Measurements from ENCODE around the gene SLC2A8.

SLC2A8 gene

DNA sequence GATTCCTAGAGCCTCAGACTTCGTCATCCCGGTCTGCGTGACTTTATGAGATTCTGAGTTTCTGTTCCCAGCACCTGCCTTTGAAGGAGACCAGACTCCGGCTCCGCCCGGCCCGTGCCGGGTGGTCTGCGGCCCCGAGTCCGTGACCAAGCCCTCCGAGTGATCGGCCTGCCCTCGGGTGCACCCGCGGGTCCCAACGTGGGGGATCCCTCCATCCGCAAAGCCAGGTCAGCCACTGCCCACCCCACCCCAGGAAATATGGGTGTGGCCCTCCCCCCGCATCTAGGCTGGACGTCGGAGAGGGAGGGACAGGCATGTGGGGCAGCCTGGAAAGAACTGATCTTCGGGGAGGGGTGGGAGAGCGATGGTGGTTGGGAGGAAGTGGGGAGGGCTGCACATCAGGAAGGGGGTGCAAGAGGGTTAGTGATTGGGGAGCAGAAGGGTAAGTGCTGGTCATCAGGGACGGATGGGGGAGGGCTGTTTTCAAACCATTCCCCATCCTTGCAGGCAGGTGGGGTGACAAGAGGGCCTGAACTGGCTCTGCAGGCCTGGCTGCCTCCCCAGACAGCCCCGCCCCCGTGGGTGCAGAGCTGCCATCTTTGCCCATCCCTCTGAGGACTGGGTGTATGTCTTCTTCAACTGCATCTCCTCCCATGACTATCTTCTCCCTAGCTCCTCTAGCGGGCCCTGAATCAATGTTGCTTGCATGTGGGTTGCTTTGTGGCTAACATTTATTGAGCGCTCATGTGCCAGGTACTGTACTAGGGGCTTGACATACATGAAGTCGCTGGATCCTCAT, 55.1 kb downstream of the SLC2A8 start:
- peak; percentile 67 for DNase-seq (ENCODE audit: low spot score)
- TF ChIP-seq, protein P1, sequence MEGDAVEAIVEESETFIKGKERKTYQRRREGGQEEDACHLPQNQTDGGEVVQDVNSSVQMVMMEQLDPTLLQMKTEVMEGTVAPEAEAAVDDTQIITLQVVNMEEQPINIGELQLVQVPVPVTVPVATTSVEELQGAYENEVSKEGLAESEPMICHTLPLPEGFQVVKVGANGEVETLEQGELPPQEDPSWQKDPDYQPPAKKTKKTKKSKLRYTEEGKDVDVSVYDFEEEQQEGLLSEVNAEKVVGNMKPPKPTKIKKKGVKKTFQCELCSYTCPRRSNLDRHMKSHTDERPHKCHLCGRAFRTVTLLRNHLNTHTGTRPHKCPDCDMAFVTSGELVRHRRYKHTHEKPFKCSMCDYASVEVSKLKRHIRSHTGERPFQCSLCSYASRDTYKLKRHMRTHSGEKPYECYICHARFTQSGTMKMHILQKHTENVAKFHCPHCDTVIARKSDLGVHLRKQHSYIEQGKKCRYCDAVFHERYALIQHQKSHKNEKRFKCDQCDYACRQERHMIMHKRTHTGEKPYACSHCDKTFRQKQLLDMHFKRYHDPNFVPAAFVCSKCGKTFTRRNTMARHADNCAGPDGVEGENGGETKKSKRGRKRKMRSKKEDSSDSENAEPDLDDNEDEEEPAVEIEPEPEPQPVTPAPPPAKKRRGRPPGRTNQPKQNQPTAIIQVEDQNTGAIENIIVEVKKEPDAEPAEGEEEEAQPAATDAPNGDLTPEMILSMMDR (IDR thresholded peaks at IDR 0.05; ENCODE audit: extremely low read depth, insufficient read depth, missing control alignments), result no peak
- in situ Hi-C loops (cut with MboI; ENCODE audit: low pct_unique_long_range_greater_than_20kb, low sequenced_read_pairs, unreplicated experiment), result no loop called here

DNA sequence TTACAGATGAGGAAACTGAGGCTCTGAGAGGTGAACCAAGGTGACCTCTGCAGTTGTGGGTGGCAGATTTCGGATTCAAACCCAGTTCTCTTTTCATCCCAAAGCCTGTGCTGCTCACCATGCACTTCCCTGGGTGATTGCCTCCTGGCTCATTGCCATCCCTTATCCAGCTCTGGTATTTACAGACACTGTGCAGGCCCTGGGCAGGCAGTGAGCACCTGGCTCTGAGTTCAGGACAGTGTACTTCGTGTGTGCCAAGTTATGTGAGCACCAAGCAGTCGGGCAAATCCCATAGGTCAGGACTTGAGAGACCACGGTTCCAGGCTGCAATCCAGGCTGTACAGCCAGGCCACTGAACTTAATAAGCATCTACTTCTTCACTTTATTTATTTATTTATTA, 55.7 kb downstream of the SLC2A8 start:
- TF ChIP-seq, protein P1 (IDR thresholded peaks at IDR 0.05; ENCODE audit: extremely low read depth, insufficient read depth, missing control alignments), result no peak
- no peak for DNase-seq (ENCODE audit: low spot score)
- in situ Hi-C loops (cut with MboI; ENCODE audit: low pct_unique_long_range_greater_than_20kb, low sequenced_read_pairs, unreplicated experiment), result no loop called here

DNA sequence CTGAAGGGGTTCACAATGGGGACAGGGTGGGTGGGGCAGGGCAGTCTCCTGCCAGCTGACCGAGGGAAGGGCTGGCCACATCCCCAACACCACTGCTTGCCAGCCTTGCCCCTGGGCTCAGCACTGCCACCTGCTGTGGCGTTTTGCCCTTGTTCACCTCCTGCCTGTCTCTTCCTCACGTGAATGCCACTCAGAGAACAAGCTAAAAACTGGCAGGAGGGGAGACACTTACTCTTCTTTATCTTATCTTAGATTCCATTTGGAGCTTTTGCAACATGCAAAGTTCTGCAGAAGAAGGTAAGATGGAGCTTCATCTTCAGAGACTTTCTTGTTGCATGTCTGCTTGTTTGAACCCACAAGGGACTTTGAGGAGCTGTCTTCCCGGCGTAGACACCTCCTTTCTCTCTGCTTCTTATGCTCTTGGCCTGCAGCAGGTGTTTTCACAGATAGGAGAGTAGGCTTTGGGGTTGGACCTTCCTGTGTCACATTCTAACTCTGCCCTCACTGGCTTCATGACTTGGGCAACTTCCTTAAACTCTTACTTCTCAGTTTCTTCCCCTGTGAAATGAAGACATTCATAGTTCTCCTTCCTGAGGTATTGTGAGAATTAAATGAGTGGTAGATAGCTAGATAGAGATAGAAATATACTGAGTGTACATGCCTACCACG, 58.5 kb downstream of the SLC2A8 start:
- in situ Hi-C loops (cut with MboI; ENCODE audit: low pct_unique_long_range_greater_than_20kb, low sequenced_read_pairs, unreplicated experiment), result no loop called here
- DNase-seq (ENCODE audit: low spot score), result no peak
- TF ChIP-seq, protein P1 (IDR thresholded peaks at IDR 0.05; ENCODE audit: extremely low read depth, insufficient read depth, missing control alignments), result peak; percentile 43

DNA sequence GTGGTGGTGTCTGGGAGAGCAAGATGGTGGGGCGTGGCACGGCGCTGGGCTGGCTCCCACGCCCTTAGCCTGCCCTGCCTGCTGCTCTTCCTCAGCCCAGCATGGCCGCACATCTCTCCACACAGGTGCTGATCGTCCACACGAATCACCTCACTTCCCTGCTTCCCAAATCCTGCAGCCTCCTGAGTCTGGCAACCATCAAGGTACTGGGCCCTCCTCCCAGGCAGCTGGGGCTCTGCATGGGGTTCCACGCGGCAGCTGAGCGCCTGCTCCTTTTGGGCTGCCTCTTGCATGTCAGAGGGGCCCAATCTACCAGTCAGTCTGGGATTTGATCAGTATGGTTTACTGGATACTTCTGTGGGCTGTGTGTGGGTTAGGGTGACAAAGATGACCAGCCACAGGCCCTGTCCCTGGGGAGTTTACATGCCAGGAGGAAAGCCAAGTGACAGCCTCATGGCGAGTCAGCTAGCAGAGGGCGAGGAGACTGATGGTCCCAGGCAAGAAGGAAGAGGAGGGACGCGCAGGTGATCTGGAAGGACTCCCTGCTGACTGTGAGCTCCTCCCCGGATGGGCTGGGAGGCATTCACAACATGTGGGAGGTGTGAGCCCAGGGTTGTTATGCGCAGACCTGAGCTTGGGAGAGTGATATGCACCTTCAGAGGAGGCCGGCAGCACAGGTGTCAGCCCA, 60.4 kb downstream of the SLC2A8 start:
- TF ChIP-seq, protein P1 (IDR thresholded peaks at IDR 0.05; ENCODE audit: extremely low read depth, insufficient read depth, missing control alignments), result no peak
- in situ Hi-C loops (cut with MboI; ENCODE audit: low pct_unique_long_range_greater_than_20kb, low sequenced_read_pairs, unreplicated experiment), result no loop called here
- DNase-seq (ENCODE audit: low spot score), result no peak
